GM19238 (cell line): Measurements from ENCODE around the gene PSMA7.

ENCODE experiments used
- DNase-seq: peaks from one replicate; pipeline ENCODE4 v3.0.0; 2011; ENCODE audit warnings: low spot score; ENCODE audit not compliant: insufficient read length

PSMA7 gene

GRCh38 chr20:62143081-62143956, at the start of gene PSMA7, which contains the start of gene SS18L1:
Gene PSMA7, minus strand, starts transcription at chr20:62143394. Its CDS starts 91 bp downstream, at chr20:62143303.
Gene SS18L1, plus strand, starts transcription at chr20:62143769. Its CDS starts 52 bp downstream, at chr20:62143821.
- DNase-seq, result peak; percentile 96

- DNase-seq, result no peak
These were observed 49.4 kb upstream of the PSMA7 start for GRCh38 chr20:62192635-62193034.

GRCh38 chr20:62191781-62192559, 48.8 kb upstream of the PSMA7 start:
- no peak for DNase-seq

GRCh38 chr20:62190639-62191411, 47.6 kb upstream of the PSMA7 start:
- no peak for DNase-seq

- DNase-seq, result no peak
These were observed 44.0 kb upstream of the PSMA7 start for GRCh38 chr20:62186887-62187866.

- DNase-seq, result no peak
These were observed 42.9 kb upstream of the PSMA7 start for GRCh38 chr20:62186096-62186426.

GRCh38 chr20:62183426-62184142, 40.4 kb upstream of the PSMA7 start:
- DNase-seq, result no peak

GRCh38 chr20:62182469-62183425, 39.6 kb upstream of the PSMA7 start, which contains the start of gene MTG2:
Gene MTG2, plus strand, starts transcription at chr20:62183028. Its CDS starts 10,393 bp downstream, at chr20:62193421.
- DNase-seq, result peak; percentile 100

GRCh38 chr20:62181808-62182207, 38.6 kb upstream of the PSMA7 start:
- DNase-seq, result no peak

GRCh38 chr20:62179162-62179504, 35.9 kb upstream of the PSMA7 start:
- no peak for DNase-seq

- no peak for DNase-seq
These were observed 35.3 kb upstream of the PSMA7 start for GRCh38 chr20:62178316-62179161.

GRCh38 chr20:62177307-62177706, 34.1 kb upstream of the PSMA7 start:
- DNase-seq, result no peak

GRCh38 chr20:62176866-62177265, 33.7 kb upstream of the PSMA7 start:
- DNase-seq, result no peak

- DNase-seq, result no peak
These were observed 32.5 kb upstream of the PSMA7 start for GRCh38 chr20:62175711-62176110.

- no peak for DNase-seq
These were observed 31.9 kb upstream of the PSMA7 start for GRCh38 chr20:62174870-62175624.

- DNase-seq, result no peak
These were observed 31.0 kb upstream of the PSMA7 start for GRCh38 chr20:62174021-62174804.
